ENCODE data around the gene FAM83D.

FAM83D gene

GRCh38 chr20:38982291-38982690 lies 56.1 kb downstream of the FAM83D start:
- H2BK12ac ChIP-seq (ENCODE audit: low read length) = no peak overlapping the region
- no peak overlapping the region for H2BK15ac ChIP-seq (ENCODE audit: low read length)
- H3K36me3 ChIP-seq (replicated peaks in 1 of 2; ENCODE audit: control insufficient read depth in 2 of 2, insufficient read depth in 2 of 2, low read length in 2 of 2) = peaks cover 2 to 45% of the 10 kb centered on the region in 2 donors
- no peak overlapping the region for H4K8ac ChIP-seq (ENCODE audit: low read depth, low read length)
- no peaks in the 10 kb centered on the region for H3K27me3 ChIP-seq (ENCODE audit: control insufficient read depth in 3 of 3, insufficient read depth in 3 of 3, low read depth in 1 of 3, low read length in 3 of 3)
- no peak overlapping the region for H3K14ac ChIP-seq (ENCODE audit: low read length)
- no peak overlapping the region for H3K27ac ChIP-seq (replicated peaks; ENCODE audit: low read length)
- H3K4me1 ChIP-seq (ENCODE audit: control insufficient read depth in 2 of 2, insufficient read depth in 1 of 2, low read depth in 1 of 2, low read length in 2 of 2) = no peaks in the 10 kb centered on the region
- H3K18ac ChIP-seq (ENCODE audit: low read length) = no peak overlapping the region
- H2AK5ac ChIP-seq (ENCODE audit: low read depth, low read length) = no peak overlapping the region
- H3K4ac ChIP-seq (ENCODE audit: low read length) = no peak overlapping the region
- no peak overlapping the region for H3K9ac ChIP-seq (ENCODE audit: low read depth, low read length, poor library complexity)
- no peak overlapping the region for H3K4me3 ChIP-seq (ENCODE audit: low read length in 2 of 2)
- H3K9me3 ChIP-seq (replicated peaks in 1 of 2; ENCODE audit: control insufficient read depth in 2 of 2, insufficient read depth in 1 of 2, low read depth in 1 of 2, low read length in 2 of 2) = no peaks in the 10 kb centered on the region
- no peak overlapping the region for H2BK5ac ChIP-seq (ENCODE audit: low read length)
- H2BK120ac ChIP-seq (ENCODE audit: low read depth, low read length) = no peak overlapping the region
- DNase-seq (ENCODE audit: low spot score) = no peak
- H4K91ac ChIP-seq (ENCODE audit: low read depth, low read length, poor library complexity) = no peak overlapping the region
- no peaks in the 10 kb centered on the region for H3K79me1 ChIP-seq (ENCODE audit: low read depth, low read length)
- no peak overlapping the region for H3K4me2 ChIP-seq (ENCODE audit: insufficient read depth, low read length, poor library complexity, severe bottlenecking)
- H2AFZ ChIP-seq (ENCODE audit: low read length) = no peak overlapping the region
- no peak overlapping the region for H3K23ac ChIP-seq (ENCODE audit: low read depth, low read length, poor library complexity)
- no CpG with 5 or more reads among the region's 1 CpG for WGBS, 2 donors (ENCODE audit: extremely low coverage in 2 of 2, insufficient read length in 2 of 2, insufficient replicate concordance in 1 of 2)

- Histone ChIP-seq H3K14ac (ENCODE audit: low read length) (no peak overlapping the region), H3K9me3 (replicated peaks in 1 of 2; ENCODE audit: control insufficient read depth in 2 of 2, insufficient read depth in 1 of 2, low read depth in 1 of 2, low read length in 2 of 2) (no peaks in the 10 kb centered on the region), H3K27ac (replicated peaks; ENCODE audit: low read length) (no peak overlapping the region), H3K79me1 (ENCODE audit: low read depth, low read length) (no peaks in the 10 kb centered on the region), H2BK5ac (ENCODE audit: low read length) (no peak overlapping the region), H2BK12ac (ENCODE audit: low read length) (no peak overlapping the region), H3K23ac (ENCODE audit: low read depth, low read length, poor library complexity) (no peak overlapping the region), H3K27me3 (ENCODE audit: control insufficient read depth in 3 of 3, insufficient read depth in 3 of 3, low read depth in 1 of 3, low read length in 3 of 3) (no peaks in the 10 kb centered on the region), H3K9ac (ENCODE audit: low read depth, low read length, poor library complexity) (no peak overlapping the region), H3K36me3 (replicated peaks in 1 of 2; ENCODE audit: control insufficient read depth in 2 of 2, insufficient read depth in 2 of 2, low read length in 2 of 2) (peaks cover 2 to 51% of the 10 kb centered on the region in 2 donors), H4K8ac (ENCODE audit: low read depth, low read length) (no peak overlapping the region), H2AFZ (ENCODE audit: low read length) (no peak overlapping the region), H3K18ac (ENCODE audit: low read length) (no peak overlapping the region), H3K4me2 (ENCODE audit: insufficient read depth, low read length, poor library complexity, severe bottlenecking) (no peak overlapping the region), H4K91ac (ENCODE audit: low read depth, low read length, poor library complexity) (no peak overlapping the region), H2AK5ac (ENCODE audit: low read depth, low read length) (no peak overlapping the region), H2BK15ac (ENCODE audit: low read length) (no peak overlapping the region), H3K4me3 (ENCODE audit: low read length in 2 of 2) (no peak overlapping the region), H3K4ac (ENCODE audit: low read length) (no peak overlapping the region), H3K4me1 (ENCODE audit: control insufficient read depth in 2 of 2, insufficient read depth in 1 of 2, low read depth in 1 of 2, low read length in 2 of 2) (peaks cover 0 to 4% of the 10 kb centered on the region in 2 donors), H2BK120ac (ENCODE audit: low read depth, low read length) (no peak overlapping the region)
- WGBS, 2 donors (ENCODE audit: extremely low coverage in 2 of 2, insufficient read length in 2 of 2, insufficient replicate concordance in 1 of 2) = no CpG with 5 or more reads among the region's 4 CpGs
- no peak for DNase-seq (ENCODE audit: low spot score)
Observed at GRCh38 chr20:38985060-38985459, 58.8 kb downstream of the FAM83D start.

GRCh38 chr20:38985603-38986170 lies 59.5 kb downstream of the FAM83D start:
- H3K4me1 ChIP-seq (ENCODE audit: control insufficient read depth in 2 of 2, insufficient read depth in 1 of 2, low read depth in 1 of 2, low read length in 2 of 2) = peaks cover 0 to 4% of the 10 kb centered on the region in 2 donors
- no peaks in the 10 kb centered on the region for H3K27me3 ChIP-seq (ENCODE audit: control insufficient read depth in 3 of 3, insufficient read depth in 3 of 3, low read depth in 1 of 3, low read length in 3 of 3)
- H4K8ac ChIP-seq (ENCODE audit: low read depth, low read length) = no peak overlapping the region
- H2AK5ac ChIP-seq (ENCODE audit: low read depth, low read length) = no peak overlapping the region
- no peak overlapping the region for H3K14ac ChIP-seq (ENCODE audit: low read length)
- no peak overlapping the region for H3K4ac ChIP-seq (ENCODE audit: low read length)
- H3K9ac ChIP-seq (ENCODE audit: low read depth, low read length, poor library complexity) = no peak overlapping the region
- H2BK15ac ChIP-seq (ENCODE audit: low read length) = no peak overlapping the region
- no peak overlapping the region for H3K4me2 ChIP-seq (ENCODE audit: insufficient read depth, low read length, poor library complexity, severe bottlenecking)
- no peaks in the 10 kb centered on the region for H3K79me1 ChIP-seq (ENCODE audit: low read depth, low read length)
- no peak overlapping the region for H2AFZ ChIP-seq (ENCODE audit: low read length)
- H2BK120ac ChIP-seq (ENCODE audit: low read depth, low read length) = no peak overlapping the region
- no peak overlapping the region for H4K91ac ChIP-seq (ENCODE audit: low read depth, low read length, poor library complexity)
- DNase-seq (ENCODE audit: low spot score) = no peak
- H3K36me3 ChIP-seq (replicated peaks in 1 of 2; ENCODE audit: control insufficient read depth in 2 of 2, insufficient read depth in 2 of 2, low read length in 2 of 2) = peaks cover 2 to 55% of the 10 kb centered on the region in 2 donors
- no peak overlapping the region for H2BK5ac ChIP-seq (ENCODE audit: low read length)
- no peak overlapping the region for H3K18ac ChIP-seq (ENCODE audit: low read length)
- no peak overlapping the region for H2BK12ac ChIP-seq (ENCODE audit: low read length)
- no CpG with 5 or more reads among the region's 1 CpG for WGBS, 2 donors (ENCODE audit: extremely low coverage in 2 of 2, insufficient read length in 2 of 2, insufficient replicate concordance in 1 of 2)
- H3K27ac ChIP-seq (replicated peaks; ENCODE audit: low read length) = no peak overlapping the region
- H3K23ac ChIP-seq (ENCODE audit: low read depth, low read length, poor library complexity) = no peak overlapping the region
- no peaks in the 10 kb centered on the region for H3K9me3 ChIP-seq (replicated peaks in 1 of 2; ENCODE audit: control insufficient read depth in 2 of 2, insufficient read depth in 1 of 2, low read depth in 1 of 2, low read length in 2 of 2)
- no peak overlapping the region for H3K4me3 ChIP-seq (ENCODE audit: low read length in 2 of 2)

- H3K79me1 ChIP-seq (ENCODE audit: low read depth, low read length) = no peaks in the 10 kb centered on the region
- H3K18ac ChIP-seq (ENCODE audit: low read length) = peak overlapping the region; percentile 66
- H2BK12ac ChIP-seq (ENCODE audit: low read length) = no peak overlapping the region
- no peak overlapping the region for H3K4ac ChIP-seq (ENCODE audit: low read length)
- no peak overlapping the region for H4K8ac ChIP-seq (ENCODE audit: low read depth, low read length)
- H2AFZ ChIP-seq (ENCODE audit: low read length) = no peak overlapping the region
- H2BK15ac ChIP-seq (ENCODE audit: low read length) = no peak overlapping the region
- no peaks in the 10 kb centered on the region for H3K9me3 ChIP-seq (replicated peaks in 1 of 2; ENCODE audit: control insufficient read depth in 2 of 2, insufficient read depth in 1 of 2, low read depth in 1 of 2, low read length in 2 of 2)
- no peak overlapping the region for H3K23ac ChIP-seq (ENCODE audit: low read depth, low read length, poor library complexity)
- H2BK5ac ChIP-seq (ENCODE audit: low read length) = no peak overlapping the region
- H2AK5ac ChIP-seq (ENCODE audit: low read depth, low read length) = no peak overlapping the region
- no peak overlapping the region for H3K4me3 ChIP-seq (ENCODE audit: low read length in 2 of 2)
- no peak overlapping the region for H4K91ac ChIP-seq (ENCODE audit: low read depth, low read length, poor library complexity)
- no peak for DNase-seq (ENCODE audit: low spot score)
- no peak overlapping the region for H3K14ac ChIP-seq (ENCODE audit: low read length)
- peaks cover 0 to 4% of the 10 kb centered on the region in 2 donors for H3K4me1 ChIP-seq (ENCODE audit: control insufficient read depth in 2 of 2, insufficient read depth in 1 of 2, low read depth in 1 of 2, low read length in 2 of 2)
- H3K9ac ChIP-seq (ENCODE audit: low read depth, low read length, poor library complexity) = peak overlapping the region; percentile 67
- no peak overlapping the region for H3K27ac ChIP-seq (replicated peaks; ENCODE audit: low read length)
- peaks cover 2 to 64% of the 10 kb centered on the region in 2 donors for H3K36me3 ChIP-seq (replicated peaks in 1 of 2; ENCODE audit: control insufficient read depth in 2 of 2, insufficient read depth in 2 of 2, low read length in 2 of 2)
- no CpG with 5 or more reads among the region's 2 CpGs for WGBS, 2 donors (ENCODE audit: extremely low coverage in 2 of 2, insufficient read length in 2 of 2, insufficient replicate concordance in 1 of 2)
- H3K27me3 ChIP-seq (ENCODE audit: control insufficient read depth in 3 of 3, insufficient read depth in 3 of 3, low read depth in 1 of 3, low read length in 3 of 3) = no peaks in the 10 kb centered on the region
- H2BK120ac ChIP-seq (ENCODE audit: low read depth, low read length) = no peak overlapping the region
- H3K4me2 ChIP-seq (ENCODE audit: insufficient read depth, low read length, poor library complexity, severe bottlenecking) = no peak overlapping the region
Observed at GRCh38 chr20:38986663-38987062, 60.4 kb downstream of the FAM83D start.
